ENCODE measurements around the gene CABP2.

- no peak for TF ChIP-seq EZH2 (IDR thresholded peaks at IDR 0.05; ENCODE audit: low read depth)
- TF ChIP-seq CTCF (conservative IDR thresholded peaks at IDR 0.05): no peak
Measured at GRCh38 chr11:67493548-67494370, 29.5 kb downstream of the CABP2 start.

Data from PC-9 (cell line).